Measurements from ENCODE around the gene SLC39A3.

The SLC39A3 gene, protein sequence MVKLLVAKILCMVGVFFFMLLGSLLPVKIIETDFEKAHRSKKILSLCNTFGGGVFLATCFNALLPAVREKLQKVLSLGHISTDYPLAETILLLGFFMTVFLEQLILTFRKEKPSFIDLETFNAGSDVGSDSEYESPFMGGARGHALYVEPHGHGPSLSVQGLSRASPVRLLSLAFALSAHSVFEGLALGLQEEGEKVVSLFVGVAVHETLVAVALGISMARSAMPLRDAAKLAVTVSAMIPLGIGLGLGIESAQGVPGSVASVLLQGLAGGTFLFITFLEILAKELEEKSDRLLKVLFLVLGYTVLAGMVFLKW

DNA sequence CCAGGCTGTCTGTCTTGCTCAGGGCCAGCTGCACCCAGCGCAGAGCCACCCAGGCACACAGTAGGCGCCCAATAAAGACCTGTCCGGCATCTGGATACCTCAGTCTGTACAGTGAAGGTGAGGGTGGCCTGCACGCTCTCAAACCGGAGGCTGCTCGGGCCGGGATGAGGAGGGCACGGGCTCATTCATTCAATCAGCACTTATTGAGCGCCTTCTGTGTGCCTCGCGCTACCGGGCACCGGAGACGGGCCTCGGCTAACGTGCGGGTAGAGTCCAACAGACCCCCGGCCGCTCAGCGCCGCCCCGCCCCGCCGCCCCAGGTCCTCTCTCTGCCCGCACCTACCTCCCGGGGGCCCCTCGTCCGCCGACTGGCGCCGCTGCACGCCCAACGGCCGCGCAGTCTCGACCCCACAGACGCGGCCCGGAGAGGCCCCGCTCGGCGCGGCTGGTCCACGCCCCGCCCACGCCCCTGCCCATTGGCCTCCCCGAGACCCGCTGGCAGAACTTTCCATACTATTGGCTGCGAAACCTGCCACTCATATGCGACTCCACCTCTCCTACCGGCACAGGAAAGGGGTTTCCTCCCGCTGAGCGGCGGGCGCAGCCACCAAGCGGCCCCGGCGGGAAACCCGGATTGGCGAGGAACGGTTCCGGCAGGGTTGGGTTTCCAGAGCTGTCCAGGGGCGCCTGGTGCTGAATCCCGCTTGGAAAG lies at the start of gene SLC39A3:
SLC39A3 (minus strand) TSS at position 416 of the 712 bp plus-strand sequence. CDS start 2,760 bp downstream, outside the sequence.
- TF ChIP-seq GATA3 (IDR thresholded peaks at IDR 0.05; ENCODE audit: low read depth, low read length) (no peak), GATA2 (IDR thresholded peaks at IDR 0.05; ENCODE audit: low read depth, low read length) (no peak)

DNA sequence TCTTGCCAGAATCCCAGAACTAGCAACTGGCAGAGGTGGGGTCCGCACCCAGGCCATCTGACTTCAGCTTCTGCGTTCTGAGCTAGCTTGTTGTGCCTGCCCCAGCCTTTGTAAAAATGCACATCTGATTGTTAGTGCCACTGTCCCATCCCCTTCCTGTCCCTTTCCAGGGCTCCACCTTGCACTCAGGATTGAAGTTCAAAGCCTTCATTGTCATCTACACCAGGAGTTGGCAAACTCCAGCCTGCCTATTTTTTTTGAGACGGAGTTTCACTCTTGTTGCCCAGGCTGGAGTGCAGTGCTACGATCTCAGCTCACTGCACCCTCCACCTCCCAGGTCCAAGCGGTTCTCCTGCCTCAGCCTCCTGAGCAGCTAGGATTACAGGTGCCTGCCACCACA lies 48.4 kb upstream of the SLC39A3 start:
- TF ChIP-seq GATA3 (IDR thresholded peaks at IDR 0.05; ENCODE audit: low read depth, low read length), result no peak
- no peak for TF ChIP-seq GATA2 (IDR thresholded peaks at IDR 0.05; ENCODE audit: low read depth, low read length)

DNA sequence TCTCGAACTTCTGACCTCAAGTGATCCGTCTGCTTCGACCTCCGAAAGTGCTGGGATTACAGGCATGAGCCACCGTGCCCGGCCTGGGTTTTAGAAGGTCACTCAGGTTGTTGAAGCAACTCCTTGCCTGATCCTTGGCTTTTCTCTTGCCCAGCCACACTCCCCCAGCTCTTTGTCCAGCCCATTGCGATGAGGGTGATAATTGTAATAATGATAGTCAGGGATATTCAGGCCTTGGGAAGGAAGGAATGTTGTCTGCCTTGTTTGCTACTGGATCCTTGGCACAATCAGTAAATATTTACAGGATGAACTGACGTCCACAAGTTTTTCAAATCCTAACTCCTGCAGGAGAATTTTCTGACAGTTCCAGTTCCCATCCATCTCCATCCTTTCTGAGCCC lies 47.3 kb upstream of the SLC39A3 start:
- TF ChIP-seq GATA3 (IDR thresholded peaks at IDR 0.05; ENCODE audit: low read depth, low read length) (no peak), GATA2 (IDR thresholded peaks at IDR 0.05; ENCODE audit: low read depth, low read length) (no peak)

DNA sequence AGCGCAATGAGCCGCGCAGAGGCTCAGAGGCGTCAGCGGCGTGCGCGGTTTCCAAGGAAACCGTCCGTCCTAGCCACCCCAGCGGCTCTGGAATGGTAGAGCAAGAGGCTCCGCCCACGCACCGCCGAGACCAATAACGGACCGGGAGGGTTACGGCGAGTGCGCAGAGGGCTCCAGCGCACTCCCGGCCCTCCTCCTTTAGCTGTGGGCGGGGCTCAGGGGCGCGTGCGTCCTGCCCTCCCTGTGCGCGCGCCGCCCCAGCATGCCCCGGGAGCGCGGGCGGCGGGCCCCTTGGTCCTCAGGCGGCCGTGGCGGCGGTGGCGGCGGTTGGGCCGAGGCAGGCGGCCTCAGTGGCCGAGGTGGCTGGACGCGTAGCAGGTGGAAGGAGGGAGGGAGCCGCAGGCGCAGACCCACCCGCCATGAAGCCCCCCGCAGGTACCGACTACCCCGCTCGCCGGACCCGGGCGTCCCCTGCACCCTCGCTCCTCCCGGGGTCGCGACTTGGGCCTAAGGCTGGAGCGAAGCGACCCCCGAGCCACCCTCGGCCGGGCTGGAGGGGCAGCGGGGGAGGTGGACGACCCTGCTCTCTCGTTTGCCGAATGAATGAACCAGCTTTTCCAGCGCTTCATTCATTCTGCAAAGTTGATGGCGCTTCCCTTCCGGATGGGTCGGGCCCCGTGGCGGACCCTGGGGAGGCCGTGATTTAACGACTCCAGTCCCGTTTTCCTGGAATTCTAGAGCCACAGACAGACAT lies 45.6 kb upstream of the SLC39A3 start, which contains the start of gene THOP1:
THOP1 (plus strand) TSS at position 260 of the 754 bp plus-strand sequence; CDS start at position 420, 160 bp downstream.
- TF ChIP-seq GATA3 (IDR thresholded peaks at IDR 0.05; ENCODE audit: low read depth, low read length) (no peak), GATA2 (IDR thresholded peaks at IDR 0.05; ENCODE audit: low read depth, low read length) (no peak)

DNA sequence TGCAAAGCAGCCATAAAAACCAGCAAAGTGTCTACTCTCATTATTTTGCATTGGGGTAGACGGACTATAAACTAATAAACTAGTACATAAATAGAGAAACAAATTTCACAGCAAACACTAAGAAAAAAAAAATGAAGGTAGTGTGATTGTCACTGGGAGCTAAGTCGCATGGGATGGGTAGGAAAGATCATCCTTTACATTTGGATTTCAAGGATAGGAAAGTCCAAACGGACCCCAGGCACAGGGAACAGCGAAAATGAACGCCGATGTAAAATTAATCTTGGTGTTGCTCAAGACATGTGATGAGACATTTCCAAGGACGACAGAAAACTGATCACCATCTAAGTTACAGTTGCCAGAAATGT lies 43.9 kb upstream of the SLC39A3 start:
- TF ChIP-seq GATA2 (IDR thresholded peaks at IDR 0.05; ENCODE audit: low read depth, low read length), result no peak
- TF ChIP-seq GATA3 (IDR thresholded peaks at IDR 0.05; ENCODE audit: low read depth, low read length), result no peak

DNA sequence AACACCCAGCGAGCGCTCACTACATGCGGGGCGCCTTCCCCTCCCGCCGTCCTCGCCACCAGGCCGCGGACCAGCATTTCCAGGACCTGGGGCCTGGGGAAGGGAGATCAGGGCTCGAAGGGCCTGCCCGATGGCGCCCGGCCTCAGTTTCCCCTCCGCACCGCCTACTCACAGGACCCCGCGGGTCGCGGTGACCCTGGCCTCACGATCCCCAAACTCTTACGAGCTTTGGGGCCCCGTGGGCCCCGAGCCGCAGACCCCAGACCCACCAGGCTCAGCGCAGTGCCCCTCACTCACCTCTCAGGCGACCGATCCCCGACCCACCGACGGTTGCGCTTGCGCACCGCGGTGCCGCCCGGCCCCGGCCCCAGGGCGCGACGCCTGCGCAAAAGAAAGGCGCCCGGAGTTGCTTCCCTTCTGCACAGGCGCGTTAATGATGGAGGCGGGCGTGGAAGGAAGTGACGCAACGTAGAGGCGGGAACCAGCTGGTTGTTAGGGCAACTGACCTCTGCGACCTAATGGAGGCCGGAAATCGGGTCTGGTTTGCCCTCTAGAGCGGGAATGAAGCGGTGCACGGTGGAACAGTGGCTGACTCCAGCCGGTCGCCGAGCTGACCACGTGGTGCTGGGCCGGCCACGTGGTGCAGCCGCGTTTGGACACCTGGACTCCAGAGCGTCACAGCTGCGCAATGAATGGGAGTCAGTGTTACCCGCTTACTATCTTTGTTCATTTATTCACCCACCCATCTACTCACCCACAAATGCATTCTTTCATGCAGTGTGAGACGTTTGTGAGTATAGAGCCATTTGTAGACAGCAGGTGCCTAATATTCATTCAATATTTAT lies 43.3 kb upstream of the SLC39A3 start, which contains the start of gene SGTA:
SGTA (minus strand) TSS at position 338 of the 845 bp plus-strand sequence. CDS start 14,205 bp downstream, outside the sequence.
- TF ChIP-seq GATA2 (IDR thresholded peaks at IDR 0.05; ENCODE audit: low read depth, low read length), result no peak
- no peak for TF ChIP-seq GATA3 (IDR thresholded peaks at IDR 0.05; ENCODE audit: low read depth, low read length)

DNA sequence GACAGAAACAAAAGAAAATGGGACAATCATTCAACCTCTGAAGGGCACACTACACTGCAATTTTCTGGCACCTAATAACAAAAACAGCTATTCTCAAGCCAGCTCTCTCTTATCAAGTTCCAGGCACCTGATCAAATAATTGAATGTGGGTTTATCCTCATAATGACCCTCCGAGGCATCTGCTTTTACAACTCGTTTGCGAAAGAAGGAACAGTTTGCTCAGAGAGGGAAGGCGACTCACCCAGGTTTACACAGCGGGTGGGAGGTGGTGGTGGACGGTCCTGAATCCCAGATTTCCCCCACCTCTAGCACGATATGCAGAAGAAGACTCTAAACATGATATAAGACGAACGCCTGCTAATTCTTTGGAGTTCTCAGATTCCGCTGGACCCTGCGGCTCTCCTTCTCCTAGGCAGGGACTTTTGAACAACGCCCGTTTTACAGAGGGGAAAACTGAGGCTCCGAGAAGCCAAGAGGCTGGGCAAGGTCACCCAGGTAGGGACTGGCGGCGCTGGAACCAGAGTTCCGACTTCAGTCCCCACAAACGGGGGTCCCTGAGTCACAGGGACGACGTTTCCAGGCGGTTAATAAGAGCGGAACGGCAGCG lies 42.6 kb upstream of the SLC39A3 start:
- TF ChIP-seq GATA2 (IDR thresholded peaks at IDR 0.05; ENCODE audit: low read depth, low read length) (no peak), GATA3 (IDR thresholded peaks at IDR 0.05; ENCODE audit: low read depth, low read length) (no peak)

DNA sequence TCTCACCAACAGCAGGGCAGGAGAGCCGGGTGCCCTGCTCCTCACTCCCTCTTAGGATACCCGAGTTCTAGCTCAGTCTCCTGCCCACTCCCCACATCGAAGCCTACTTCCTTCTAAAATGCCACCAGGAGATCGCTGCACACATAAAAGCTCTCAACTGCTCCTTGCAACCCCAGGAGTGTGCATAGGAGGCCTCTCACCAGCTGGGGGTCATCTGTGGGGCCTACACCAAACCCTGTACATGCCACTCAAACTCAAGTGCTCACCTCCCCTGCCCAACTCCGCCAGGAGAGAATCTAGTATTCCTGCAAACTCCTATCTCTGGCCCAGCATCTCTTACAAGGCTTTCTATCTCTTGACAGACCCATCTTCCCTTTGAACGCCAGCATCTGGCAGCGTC lies 40.5 kb upstream of the SLC39A3 start:
- TF ChIP-seq GATA2 (IDR thresholded peaks at IDR 0.05; ENCODE audit: low read depth, low read length) (no peak), GATA3 (IDR thresholded peaks at IDR 0.05; ENCODE audit: low read depth, low read length) (no peak)

DNA sequence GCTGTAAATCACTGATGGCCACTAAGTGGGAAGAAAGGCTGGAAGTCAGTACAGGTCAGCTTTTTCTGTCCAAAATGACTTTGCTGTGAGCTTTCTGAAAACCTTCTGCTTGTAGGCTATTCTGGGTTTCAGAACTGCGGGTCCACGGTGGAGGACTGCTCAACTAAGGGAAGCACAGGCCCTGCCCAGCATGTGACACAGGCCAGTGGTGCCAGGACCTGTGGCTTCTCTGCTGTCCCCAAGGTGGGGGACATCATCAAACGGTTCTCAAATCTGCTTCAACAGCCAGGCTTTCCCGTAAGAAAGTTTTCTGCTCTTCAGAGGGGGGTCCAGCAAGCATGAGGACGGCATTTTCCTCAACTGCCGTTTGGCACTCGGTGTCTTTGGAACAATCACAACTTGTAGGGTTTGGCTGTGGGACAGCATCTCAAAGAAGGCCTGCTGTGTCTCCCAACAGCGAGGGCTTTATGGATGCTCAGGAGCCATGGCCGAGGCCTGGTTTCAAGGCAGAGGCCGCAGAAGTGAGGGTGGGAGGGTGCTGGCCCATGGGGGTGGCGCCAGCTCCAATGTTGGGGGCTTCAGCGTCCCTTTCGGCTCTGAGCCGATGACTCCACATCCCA lies 39.4 kb upstream of the SLC39A3 start:
- no peak for TF ChIP-seq GATA2 (IDR thresholded peaks at IDR 0.05; ENCODE audit: low read depth, low read length)
- TF ChIP-seq GATA3 (IDR thresholded peaks at IDR 0.05; ENCODE audit: low read depth, low read length), result no peak

DNA sequence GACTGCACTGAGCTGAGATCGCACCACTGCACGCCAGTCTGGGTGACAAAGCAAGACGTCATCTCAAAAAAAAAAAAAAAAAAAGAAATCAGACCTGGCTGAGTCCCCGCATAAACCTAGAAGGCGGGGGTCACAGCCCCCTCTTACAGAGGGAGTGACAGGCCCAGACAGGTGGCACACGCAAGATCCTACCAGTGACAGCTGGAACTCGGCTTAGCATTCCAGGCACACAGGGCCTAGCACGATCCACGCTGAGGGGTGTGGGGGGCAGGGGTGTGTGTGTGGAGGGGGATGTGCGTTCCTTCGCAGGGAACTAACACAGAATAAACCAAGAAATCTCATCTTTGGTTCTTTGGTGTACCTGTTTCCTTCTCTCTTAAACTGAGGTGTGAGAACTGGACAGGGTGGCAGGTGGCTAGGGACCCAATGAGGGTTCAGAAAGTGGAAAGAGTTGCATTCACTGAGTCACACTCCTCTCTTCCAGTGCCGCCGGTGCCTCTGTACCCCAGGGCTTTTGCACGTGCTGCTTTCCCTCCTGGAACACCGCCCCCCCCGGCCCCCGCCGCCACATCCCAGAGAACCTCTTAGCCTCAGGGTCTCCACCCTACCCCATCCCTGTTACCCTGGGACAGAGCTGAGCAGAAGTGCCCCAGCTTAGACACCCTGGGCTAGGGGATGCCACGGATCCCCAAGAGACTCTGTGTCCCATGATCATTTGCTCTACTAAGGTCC lies 38.3 kb upstream of the SLC39A3 start:
- no peak for TF ChIP-seq GATA2 (IDR thresholded peaks at IDR 0.05; ENCODE audit: low read depth, low read length)
- no peak for TF ChIP-seq GATA3 (IDR thresholded peaks at IDR 0.05; ENCODE audit: low read depth, low read length)

DNA sequence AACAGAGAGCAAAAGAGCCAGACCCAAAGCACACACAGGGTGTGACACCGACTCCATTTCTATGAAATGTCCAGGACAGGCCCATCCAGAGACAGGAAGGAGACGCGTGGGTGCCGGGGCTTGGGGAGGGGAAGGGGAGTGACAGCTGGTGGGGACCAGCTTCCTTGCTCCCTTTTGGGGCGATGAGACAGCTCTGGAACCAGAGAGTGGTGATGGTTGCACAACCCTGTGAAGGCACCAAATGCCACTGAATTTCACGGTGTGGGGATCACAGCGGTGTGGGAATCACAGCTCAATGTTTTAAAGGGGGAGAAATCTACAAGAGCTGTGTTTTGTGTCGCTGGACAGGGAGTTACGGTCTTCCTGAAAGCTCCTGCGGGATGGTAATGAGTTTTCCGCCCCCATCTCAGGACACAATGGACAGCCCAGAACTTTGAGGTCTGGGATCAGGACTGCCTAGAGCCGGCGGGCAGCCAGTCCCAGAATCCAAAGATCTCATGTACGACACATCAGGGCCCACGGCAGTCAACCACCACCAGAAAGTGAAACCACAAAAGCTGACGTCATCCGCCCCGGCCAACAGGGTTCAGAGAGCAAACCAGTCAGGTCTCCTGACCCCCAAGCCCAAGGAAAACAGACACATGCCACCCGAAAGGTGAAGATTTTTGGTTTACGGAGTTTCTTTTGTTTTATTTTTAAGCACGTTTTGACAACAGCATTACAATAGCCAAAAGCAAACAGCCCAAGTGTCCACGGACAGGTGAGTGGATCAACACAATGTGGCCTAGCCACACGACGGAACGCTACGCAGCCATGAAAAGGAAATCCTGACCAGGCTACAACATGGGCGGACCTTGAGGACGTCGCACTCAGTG lies 36.0 kb upstream of the SLC39A3 start:
- TF ChIP-seq GATA3 (IDR thresholded peaks at IDR 0.05; ENCODE audit: low read depth, low read length) (no peak), GATA2 (IDR thresholded peaks at IDR 0.05; ENCODE audit: low read depth, low read length) (no peak)

Data from SH-SY5Y (cell line).